Esophagus squamous epithelium (tissue), 5 donors: ENCODE measurements around the gene SLC24A4. TPM values are rescaled to one million over a fixed set of nuclear protein-coding genes. Genes with fewer than 3 reads are reported as not detected.

ENCODE experiments used
- DNase-seq: peaks from one replicate; lab custom pipeline; 2025; lab: John Stamatoyannopoulos, UW
- H3K27ac ChIP-seq, 4 donors: fragments of 200-600 bp; sonication (generic); one replicate each; pipeline ENCODE4 v1.5.1; 2016 to 2019; ENCODE audit warnings: mild to moderate bottlenecking in 1 of 4
- H3K27me3 ChIP-seq, 4 donors: fragments of 200-600 bp; sonication (generic); 1 replicate in 3 of 4; 2 replicates in 1 of 4; pipeline versions ENCODE4 v1.5.1 to v1.6.0; 2017 to 2021; ENCODE audit warnings: antibody characterized with exemption in 1 of 4
- H3K36me3 ChIP-seq, 3 donors: fragments of 200-600 bp; sonication (generic); one replicate each; pipeline ENCODE4 v1.5.1; 2016 to 2019
- H3K4me1 ChIP-seq, 3 donors: fragments of 200-600 bp; sonication (generic); one replicate each; pipeline ENCODE4 v1.5.1; 2017 to 2019
- H3K4me3 ChIP-seq, 4 donors: fragments of 200-600 bp; sonication (generic); 1 replicate in 3 of 4; 2 replicates in 1 of 4; pipeline ENCODE4 v1.5.1; 2016 to 2019; ENCODE audit warnings: mild to moderate bottlenecking in 2 of 4, moderate library complexity in 1 of 4
- H3K9me3 ChIP-seq, 3 donors: fragments of 200-600 bp; sonication (generic); one replicate each; pipeline ENCODE4 v1.5.1; 2016 to 2019
- CTCF ChIP-seq, 6 experiments: fragments of 450-650 bp in 4 of 6; fragments of 200-600 bp in 2 of 6; sonication (generic) in 2 of 6; IDR thresholded peaks; one replicate each; pipeline ENCODE4 v1.5.1; 2016 to 2019; ENCODE audit warnings: antibody characterized with exemption in 6 of 6, mild to moderate bottlenecking in 4 of 6, moderate library complexity in 4 of 6
- POLR2A ChIP-seq, 4 donors: fragments of 450-650 bp; IDR thresholded peaks; one replicate each; pipeline ENCODE4 v1.6.1; 2017; ENCODE audit warnings: antibody characterized with exemption in 4 of 4, mild to moderate bottlenecking in 4 of 4, moderate library complexity in 3 of 4
- WGBS, 2 donors: methylation state at CpG; one replicate each; pipeline ENCODE4 v1.1.5; 2018; 5-methylcytosine and 5-hydroxymethylcytosine counted together
- intact Hi-C: fragments of 100-400 bp; cut with DNase I; formaldehyde crosslinking; loops from one replicate; pipeline ENCODE4 v1.15.0; 2022
- total RNA-seq, 4 donors: library from RNA; depleted of rRNA; stranded (reverse); fragments of >200 nt; gene quantifications; one replicate each; pipeline ENCODE4 v1.1.0, GENCODE V29; 2016
- donor health status: DM: yes; HTN: yes; CAD: no.

Gene SLC24A4
- total RNA-seq, 4 donors from 2014 or later, result 0.04 to 0.38 (median 0.20) TPM

GRCh38 chr14:92520102-92521057 lies 197.4 kb downstream of the SLC24A4 start:
- Histone ChIP-seq H3K4me1 (peaks cover 0 to 66% (median 15%) of the 10 kb centered on the region in 3 donors), H3K4me3 (no peak overlapping the region), H3K9me3 (no peaks in the 10 kb centered on the region), H3K27ac (peak overlapping the region in 1 of 4 donors; percentile 55), H3K27me3 (no peaks in the 10 kb centered on the region), H3K36me3 (no peaks in the 10 kb centered on the region)
- intact Hi-C loops, result no loop called here
- TF ChIP-seq CTCF (IDR thresholded peaks at IDR 0.05), result no peak
- WGBS, 2 donors, result 77 to 79% methylated on average over 13 to 15 of the region's 17 CpGs
- DNase-seq, result no peak

DNA sequence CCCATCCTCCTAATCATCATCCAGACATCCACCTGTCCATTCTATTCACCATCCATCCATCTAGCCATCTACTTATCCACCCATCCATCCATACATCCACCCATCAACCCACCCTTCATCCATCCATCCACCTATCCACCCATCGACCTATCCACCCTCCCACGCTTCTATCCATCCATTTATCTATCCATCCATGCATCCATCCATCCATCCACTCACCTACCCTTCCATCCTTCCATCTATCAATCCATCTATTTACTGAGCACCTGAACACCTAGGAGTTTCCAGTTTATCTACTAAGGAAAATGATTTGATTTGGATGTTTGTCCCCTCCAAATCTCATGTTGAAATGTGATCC lies 198.1 kb downstream of the SLC24A4 start:
- Histone ChIP-seq H3K4me1 (peaks cover 0 to 65% (median 15%) of the 10 kb centered on the region in 3 donors), H3K36me3 (no peaks in the 10 kb centered on the region)
- intact Hi-C loops, result no loop called here

DNA sequence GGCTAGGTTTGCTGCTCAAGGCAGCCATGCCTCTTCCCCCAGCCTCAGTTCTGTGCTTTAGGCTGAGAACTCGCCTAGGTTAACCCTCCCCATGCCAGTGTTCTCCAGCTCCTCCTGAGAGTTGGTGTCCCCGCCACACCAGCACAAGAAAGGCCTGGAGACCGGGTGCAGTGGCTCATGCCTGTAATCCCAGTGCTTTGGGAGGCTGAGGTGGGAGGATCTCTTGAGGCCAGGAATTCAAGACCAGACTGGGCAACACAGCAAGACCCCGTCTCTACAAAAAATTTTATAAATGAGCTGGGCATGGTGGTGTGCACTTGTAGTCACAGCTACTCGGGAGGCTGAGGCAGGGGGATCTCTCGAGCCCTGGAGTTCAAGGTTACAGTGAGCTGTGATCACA lies 200.8 kb downstream of the SLC24A4 start:
- Histone ChIP-seq H3K27me3 (no peaks in the 10 kb centered on the region), H3K27ac (peak overlapping the region in 2 of 4 donors; percentile 52 to 69), H3K9me3 (no peaks in the 10 kb centered on the region), H3K36me3 (no peaks in the 10 kb centered on the region), H3K4me1 (peaks cover 0 to 52% (median 9%) of the 10 kb centered on the region in 3 donors), H3K4me3 (no peak overlapping the region)
- 86 to 93% methylated on average over 3 to 4 of the region's 6 CpGs for WGBS, 2 donors
- no peak for TF ChIP-seq CTCF (IDR thresholded peaks at IDR 0.05)
- TF ChIP-seq POLR2A (IDR thresholded peaks at IDR 0.05), result no peak
- intact Hi-C loops, result no loop called here
- DNase-seq, result no peak

More for the DNA sequence above, 198.1 kb downstream of the SLC24A4 start:
- H3K9me3 ChIP-seq, result no peaks in the 10 kb centered on the region
- H3K27ac ChIP-seq, result no peak overlapping the region
- no peak for DNase-seq
- TF ChIP-seq POLR2A (IDR thresholded peaks at IDR 0.05), result no peak
- TF ChIP-seq CTCF (IDR thresholded peaks at IDR 0.05), result no peak
- no peak overlapping the region for H3K4me3 ChIP-seq
- 69 to 84% methylated on average over 2 of the region's 2 CpGs for WGBS, 2 donors
- no peaks in the 10 kb centered on the region for H3K27me3 ChIP-seq

DNA sequence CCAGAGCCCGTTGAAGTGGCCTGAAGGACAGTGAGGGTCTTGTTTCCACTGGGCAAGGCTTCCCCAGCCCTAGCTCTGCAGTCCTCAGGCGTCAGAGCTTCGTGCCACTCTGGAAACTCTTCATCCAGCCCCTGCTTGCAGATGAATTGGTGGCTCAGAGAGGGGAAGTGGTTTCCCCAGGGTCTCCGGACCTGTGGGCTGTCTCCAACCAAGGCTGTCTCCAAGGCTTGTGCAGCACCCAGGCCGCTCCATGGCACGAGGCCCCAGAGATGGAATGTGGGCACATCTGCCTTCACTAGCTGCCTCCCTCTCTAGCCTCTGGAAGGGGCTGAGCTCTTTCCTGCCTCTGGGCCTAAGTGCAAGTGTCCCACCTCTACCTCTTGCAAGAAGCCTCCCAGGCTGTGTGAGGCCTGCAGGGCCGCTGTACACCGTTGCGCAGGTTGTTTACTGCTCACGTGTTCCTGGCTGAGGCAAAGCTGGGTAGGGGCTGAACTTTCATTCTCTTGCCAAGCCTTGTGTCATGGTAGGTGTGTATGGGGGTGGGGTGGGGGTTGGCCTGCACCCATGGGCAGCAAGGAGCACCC lies 201.7 kb downstream of the SLC24A4 start:
- Histone ChIP-seq H3K4me1 (peaks cover 0 to 46% (median 9%) of the 10 kb centered on the region in 3 donors), H3K27me3 (no peaks in the 10 kb centered on the region), H3K27ac (peak overlapping the region in 3 of 4 donors; percentile 52 to 69 (median 58)), H3K4me3 (no peak overlapping the region), H3K9me3 (no peaks in the 10 kb centered on the region), H3K36me3 (no peaks in the 10 kb centered on the region)
- no peak for DNase-seq
- intact Hi-C loops, result no loop called here
- WGBS, 2 donors, result 50 to 92% methylated on average over 2 to 3 of the region's 10 CpGs
- TF ChIP-seq CTCF (IDR thresholded peaks at IDR 0.05) (no peak), POLR2A (IDR thresholded peaks at IDR 0.05) (no peak)
